NCI-H748 (cell line): ENCODE results near the gene RPLP2.

ENCODE experiments used
- DNase-seq: peaks from one replicate; lab custom pipeline; 2025; ENCODE audit not compliant: unreplicated experiment; lab: John Stamatoyannopoulos, UW

RPLP2 gene

DNA sequence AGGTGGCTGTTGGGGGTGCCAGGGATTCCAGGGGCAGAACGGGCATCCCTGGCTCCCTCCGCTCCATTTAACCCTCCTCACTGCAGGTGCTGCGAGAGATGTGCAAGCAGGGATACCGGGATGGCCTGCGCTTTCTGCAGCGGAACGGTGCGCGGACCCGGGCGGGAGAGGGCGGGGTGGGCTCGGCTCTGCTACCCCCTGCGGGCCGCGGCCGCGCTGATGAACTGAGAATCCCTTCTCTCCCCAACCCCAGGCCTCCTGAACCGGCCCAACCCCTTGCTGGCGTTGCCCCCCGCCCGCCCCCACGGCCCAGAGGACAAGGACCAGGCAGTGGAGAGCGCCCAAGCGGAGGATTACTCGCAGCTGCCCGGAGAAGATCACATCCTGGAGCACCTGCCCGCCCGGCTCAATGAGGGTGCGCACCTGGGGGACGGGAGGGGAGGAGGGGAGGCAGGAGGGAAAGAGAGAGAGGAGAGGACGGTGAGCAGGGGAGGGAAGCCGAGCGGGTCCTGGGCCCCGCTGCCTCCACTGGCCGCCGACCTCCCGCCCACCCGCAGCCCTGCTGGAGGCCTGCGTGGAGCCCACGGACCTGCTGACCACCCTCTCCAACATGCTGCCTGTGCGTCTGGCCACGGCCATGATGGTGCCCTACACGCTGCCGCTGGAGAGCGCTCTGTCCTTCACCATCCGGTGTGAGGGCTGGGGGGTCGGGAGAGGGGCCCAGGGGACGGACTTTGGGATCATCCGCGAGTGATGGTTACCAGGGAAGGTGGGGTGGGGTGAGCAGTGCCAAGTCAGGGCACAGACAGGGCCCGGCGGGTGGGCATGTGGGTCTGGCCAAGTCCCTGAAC lies 13.9 kb downstream of the RPLP2 start:
- DNase-seq, result peak; percentile 62

DNA sequence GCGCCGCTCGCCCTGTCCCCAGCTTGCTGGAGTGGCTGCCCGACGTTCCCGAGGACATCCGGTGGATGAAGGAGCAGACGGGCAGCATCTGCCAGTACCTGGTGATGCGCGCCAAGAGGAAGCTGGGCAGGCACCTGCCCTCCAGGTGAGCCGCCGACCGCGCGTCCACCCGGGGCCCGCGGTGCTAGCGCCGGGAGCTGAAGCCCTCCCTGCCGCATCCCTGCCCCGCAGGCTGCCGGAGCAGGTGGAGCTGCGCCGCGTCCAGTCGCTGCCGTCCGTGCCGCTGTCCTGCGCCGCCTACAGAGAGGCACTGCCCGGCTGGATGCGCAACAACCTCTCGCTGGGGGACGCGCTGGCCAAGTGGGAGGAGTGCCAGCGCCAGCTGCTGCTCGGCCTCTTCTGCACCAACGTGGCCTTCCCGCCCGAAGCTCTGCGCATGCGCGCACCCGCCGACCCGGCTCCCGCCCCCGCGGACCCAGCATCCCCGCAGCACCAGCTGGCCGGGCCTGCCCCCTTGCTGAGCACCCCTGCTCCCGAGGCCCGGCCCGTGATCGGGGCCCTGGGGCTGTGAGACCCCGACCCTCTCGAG lies 14.6 kb downstream of the RPLP2 start:
- peak; percentile 88 for DNase-seq

- peak; percentile 41 for DNase-seq
These were observed 15.2 kb downstream of the RPLP2 start for GRCh38 chr11:824942-825341.

DNA sequence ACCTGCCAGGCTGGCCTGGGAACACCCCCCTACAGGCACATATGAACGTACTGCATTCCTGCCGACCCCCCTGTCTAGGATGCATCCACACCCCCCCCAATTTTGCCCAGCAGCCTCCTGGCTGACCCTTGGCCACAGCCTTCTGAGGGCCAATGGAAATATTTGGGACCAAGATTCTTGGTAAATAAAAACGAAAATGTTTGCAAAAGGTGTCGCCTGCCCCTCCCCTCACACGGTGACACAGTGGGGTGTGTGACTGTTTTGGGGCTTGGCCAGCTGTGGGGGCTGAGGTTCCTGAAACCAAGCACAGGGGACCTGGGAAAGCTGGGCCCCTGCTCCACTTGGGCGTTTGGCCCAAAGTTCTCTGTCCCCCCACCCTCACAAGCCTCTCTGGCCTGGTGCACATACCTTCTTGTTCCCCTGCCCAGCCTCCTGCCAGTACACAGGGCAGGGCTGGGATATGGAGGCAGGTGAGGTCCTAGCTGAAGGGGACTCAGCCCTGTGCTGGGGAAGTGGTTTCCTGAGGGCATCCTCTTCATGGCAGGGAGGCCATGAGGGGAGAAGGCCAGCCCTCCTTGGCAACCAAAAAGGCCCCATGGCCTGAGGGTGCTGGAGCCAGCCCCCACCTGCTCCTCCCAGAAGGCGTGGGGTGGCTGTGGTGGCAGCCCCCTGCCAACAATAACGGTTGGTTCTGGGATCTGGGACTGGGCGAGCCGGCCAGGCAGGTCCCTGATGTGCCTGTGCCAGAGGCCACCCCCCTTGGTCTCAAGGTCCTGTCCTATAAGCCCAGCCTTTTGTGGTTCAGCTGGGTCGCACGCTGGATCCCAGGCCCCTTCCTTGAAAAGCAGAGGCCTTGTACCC lies 15.8 kb downstream of the RPLP2 start:
- DNase-seq, result no peak

- DNase-seq, result no peak
These were observed 16.5 kb downstream of the RPLP2 start for GRCh38 chr11:826227-826621.

DNA sequence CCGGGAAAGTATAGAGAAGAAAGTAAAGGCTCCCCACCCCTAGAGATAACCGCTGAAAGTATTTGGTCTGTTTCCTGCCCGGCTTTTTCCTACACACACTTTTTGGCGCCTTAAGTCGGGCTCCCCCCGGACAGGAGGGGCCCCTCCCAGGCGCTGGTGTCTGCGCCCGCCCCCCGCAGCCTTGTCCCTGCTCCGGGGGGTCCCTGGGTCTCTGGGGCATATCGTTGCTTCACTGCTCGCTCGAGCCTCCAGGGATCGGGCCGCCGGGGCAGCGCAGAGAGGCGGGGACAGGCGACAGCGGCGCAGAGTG lies 17.0 kb downstream of the RPLP2 start:
- no peak for DNase-seq

DNA sequence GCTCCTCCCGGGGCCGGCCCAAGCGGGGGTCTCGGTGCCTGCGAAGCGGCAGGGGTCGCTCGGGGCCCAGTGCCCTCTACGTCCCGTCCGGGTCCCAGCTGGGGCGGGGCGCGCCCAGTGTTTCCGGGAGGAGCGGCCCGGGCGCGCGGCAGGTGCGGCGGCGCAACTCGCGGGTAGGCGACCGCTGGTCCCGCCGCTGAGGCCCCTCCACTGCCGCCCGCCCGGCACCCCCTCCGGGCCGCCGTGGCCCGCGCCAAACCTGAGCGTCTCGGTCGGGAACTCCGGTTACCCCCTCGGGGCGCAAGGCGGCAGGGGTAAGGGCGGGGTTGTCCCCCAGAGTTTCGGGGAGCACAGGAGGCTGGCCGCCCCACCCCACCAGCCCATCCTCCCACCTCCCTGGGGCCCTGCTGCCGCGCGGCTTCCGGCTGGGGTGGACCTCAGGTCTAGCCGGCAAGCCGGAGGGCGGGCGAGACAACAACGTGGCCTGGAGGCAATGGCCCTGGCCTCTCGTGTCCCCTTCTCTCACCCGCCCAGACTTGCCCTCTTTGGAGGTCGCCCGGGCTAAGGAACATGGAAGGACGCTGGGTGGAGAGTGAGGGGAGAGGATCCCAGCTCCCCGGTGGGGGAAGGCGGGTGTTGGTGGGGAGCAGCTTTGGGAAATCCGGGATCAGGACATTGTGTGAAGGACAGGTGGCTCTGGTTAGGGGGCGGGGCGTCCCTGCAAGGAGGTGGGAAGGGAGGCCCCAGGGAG lies 17.6 kb downstream of the RPLP2 start:
- DNase-seq, result peak; percentile 33

GRCh38 chr11:827897-828192 lies 18.1 kb downstream of the RPLP2 start, which contains the start of gene CRACR2B:
Gene CRACR2B (plus strand): TSS chr11:827919. CDS start chr11:828608, 689 bp downstream.
- no peak for DNase-seq

DNA sequence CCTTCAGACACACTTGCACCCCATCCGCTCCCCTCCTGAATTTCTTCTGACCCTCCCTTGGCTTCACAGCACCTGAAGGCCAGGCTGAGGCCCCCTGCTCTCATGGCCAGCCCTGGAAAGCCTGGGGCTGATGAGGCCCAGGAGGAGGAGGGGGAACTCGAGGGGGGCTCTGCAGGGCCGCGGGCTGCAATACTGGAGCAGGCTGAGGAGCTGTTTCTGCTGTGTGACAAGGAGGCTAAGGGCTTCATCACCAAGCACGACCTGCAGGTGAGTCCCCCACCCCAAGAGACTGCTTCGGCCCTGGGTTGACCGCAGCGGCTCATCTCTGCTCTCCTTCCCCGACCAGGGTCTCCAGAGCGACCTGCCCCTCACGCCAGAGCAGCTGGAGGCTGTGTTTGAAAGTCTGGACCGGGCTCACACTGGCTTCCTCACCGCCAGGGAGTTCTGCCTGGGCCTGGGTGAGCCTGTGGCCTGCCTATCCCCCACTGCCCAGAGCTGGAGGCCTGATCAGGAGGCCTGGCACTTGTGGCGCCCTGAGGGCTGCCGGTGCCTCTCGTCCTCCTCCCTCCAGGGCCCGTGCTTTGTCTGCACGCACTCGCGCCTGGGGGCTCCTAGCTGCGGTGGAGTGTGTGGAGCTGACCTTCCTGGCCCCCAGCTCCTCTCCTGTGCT lies 18.9 kb downstream of the RPLP2 start:
- DNase-seq, result no peak

GRCh38 chr11:829176-829846 lies 19.5 kb downstream of the RPLP2 start:
- no peak for DNase-seq

DNA sequence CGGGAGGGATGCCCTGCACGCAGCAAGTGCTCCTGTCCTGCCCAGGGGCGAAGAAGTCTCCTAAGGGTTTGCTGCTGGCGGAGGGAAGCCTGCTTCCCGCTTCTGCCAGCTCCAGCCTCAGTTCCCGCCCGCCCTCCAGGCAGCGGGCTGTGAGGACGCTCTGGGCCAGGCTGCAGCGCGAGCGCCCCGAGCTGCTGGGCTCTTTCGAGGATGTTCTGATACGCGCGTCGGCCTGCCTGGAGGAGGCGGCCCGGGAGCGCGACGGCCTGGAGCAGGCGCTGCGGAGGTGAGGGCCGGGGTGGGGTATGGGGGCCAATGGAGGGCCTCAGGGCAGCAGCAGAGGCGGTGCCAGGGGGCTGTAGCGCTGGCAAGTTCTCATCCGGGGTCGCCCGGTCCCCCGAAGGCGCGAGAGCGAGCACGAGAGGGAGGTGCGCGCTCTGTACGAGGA lies 20.1 kb downstream of the RPLP2 start:
- peak; percentile 73 for DNase-seq

- DNase-seq, result peak; percentile 89
These were observed 20.7 kb downstream of the RPLP2 start for GRCh38 chr11:830295-831117.

- peak; percentile 19 for DNase-seq
These were observed 21.5 kb downstream of the RPLP2 start for GRCh38 chr11:831118-831864.

- no peak for DNase-seq
These were observed 22.3 kb downstream of the RPLP2 start for GRCh38 chr11:831961-832528.

- DNase-seq, result peak; percentile 63
These were observed 22.9 kb downstream of the RPLP2 start, which contains the start of gene CD151 for GRCh38 chr11:832529-833113. Gene CD151 (plus strand): TSS chr11:832952. CDS start chr11:836070, 3,118 bp downstream.

DNA sequence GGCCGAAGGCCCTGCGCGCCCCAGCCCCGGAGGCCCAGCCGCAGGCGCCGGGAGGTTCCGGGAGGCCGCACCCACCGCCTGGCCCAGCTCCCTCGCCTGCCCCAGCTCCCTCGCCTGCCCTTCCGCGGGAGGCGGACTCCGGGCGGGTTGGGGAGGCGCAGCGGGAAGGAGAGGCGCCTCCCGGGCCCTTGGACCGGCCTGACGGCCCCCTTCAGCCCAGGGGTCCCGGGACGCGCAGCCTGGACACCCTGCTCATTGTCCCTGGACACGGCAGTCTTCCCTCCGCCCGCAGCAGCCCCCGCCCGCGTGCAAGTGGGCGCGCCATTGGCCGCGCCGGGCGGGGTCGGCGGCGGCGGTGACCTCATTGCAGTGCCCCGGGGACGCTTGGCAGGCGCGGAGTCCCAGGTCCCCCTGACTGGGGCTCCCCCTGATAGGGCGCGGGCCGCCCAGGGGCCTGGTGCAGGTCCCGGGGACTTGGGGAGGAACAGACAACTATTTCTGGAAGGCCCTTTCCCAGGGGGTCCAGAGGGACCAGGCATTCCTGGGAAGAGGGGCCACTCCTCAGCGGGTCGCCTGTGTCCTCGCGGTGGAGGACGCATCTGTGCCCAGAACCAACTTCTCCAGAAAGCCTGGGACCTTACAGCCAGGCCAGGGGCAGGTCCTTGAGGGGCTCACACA lies 23.5 kb downstream of the RPLP2 start:
- DNase-seq, result peak; percentile 63

DNA sequence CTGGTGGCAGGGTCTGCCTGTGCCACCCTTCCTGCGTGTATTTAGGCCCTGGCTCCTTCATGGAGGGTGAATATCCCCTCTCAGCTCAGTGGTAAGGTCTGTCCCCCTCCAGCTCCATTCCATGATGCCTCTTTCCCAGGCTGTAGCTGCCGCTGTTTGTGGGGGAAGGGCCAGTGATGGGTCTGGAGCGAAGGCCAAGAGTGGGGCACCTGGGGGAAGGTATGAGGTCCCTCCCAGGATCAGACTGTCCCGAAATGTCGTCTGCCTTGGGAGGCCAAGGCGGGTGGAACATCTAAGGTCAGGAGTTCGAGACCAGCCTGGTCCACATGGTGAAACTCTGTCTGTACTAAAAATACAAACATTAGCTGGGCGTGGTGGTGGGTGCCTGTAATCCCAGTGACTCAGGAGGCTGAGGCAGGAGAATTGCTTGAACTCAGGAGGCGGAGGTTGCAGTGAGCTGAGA lies 24.1 kb downstream of the RPLP2 start:
- no peak for DNase-seq
